ENCODE measurements around the gene CPNE4.

Gene CPNE4

DNA sequence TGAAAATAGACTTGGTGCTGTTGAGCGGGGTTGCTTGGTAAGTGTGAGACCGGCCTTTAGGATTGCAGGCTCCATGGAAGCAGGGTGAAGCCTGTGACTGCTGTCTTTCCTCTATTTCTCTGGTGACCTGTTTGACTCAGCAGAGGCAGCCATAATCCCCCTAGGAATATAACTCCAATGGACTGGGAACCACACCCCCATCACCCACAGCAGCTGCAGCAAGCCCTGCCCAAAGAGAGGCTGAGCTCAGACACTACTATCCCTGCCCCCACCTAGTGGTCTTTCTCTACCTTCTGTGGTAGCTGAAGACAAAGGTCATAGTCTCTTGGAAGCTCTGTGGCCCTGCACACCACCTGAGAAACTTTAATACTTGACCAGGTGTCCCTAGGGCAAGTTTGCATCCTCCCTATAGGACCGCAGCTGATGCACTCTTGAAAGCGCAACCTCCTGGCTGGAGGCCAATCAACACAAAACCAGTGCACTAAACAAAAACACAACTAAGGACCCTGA, 398.5 kb downstream of the CPNE4 start:
- in situ Hi-C loops (cut with MboI; ENCODE audit: low sequenced_read_pairs, unreplicated experiment), result no loop called here
- DNase-seq (ENCODE audit: low spot score), result no peak
- no peak for TF ChIP-seq CTCF (IDR thresholded peaks at IDR 0.05; ENCODE audit: borderline replicate concordance, control extremely low read depth, extremely low read depth, insufficient read depth, missing control alignments)

DNA sequence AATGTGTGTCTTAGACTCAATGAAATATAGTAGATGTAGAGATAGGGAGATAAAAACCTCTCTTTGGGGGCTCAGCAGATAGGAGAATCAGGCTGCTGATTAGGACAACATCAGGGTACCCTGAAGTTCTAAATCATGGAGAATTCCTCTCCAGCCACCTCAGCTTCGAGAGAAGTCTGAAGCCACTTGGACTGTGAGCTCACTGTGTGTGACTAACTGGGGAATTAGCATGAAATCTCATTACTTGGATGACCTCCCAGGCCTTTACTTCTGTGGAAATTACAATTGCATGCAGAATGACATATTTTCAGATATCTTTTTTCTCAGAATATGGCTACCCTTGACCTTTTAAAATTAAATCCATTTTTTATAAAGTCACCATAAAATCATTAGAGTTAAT, 404.0 kb downstream of the CPNE4 start:
- no peak for TF ChIP-seq CTCF (IDR thresholded peaks at IDR 0.05; ENCODE audit: borderline replicate concordance, control extremely low read depth, extremely low read depth, insufficient read depth, missing control alignments)
- DNase-seq (ENCODE audit: low spot score), result no peak
- in situ Hi-C loops (cut with MboI; ENCODE audit: low sequenced_read_pairs, unreplicated experiment), result no loop called here

GRCh38 chr3:131630097-131630496, 404.7 kb downstream of the CPNE4 start:
- peak; percentile 55 for DNase-seq (ENCODE audit: low spot score)
- in situ Hi-C loops (cut with MboI; ENCODE audit: low sequenced_read_pairs, unreplicated experiment), result no loop called here
- no peak for TF ChIP-seq CTCF (IDR thresholded peaks at IDR 0.05; ENCODE audit: borderline replicate concordance, control extremely low read depth, extremely low read depth, insufficient read depth, missing control alignments)

DNA sequence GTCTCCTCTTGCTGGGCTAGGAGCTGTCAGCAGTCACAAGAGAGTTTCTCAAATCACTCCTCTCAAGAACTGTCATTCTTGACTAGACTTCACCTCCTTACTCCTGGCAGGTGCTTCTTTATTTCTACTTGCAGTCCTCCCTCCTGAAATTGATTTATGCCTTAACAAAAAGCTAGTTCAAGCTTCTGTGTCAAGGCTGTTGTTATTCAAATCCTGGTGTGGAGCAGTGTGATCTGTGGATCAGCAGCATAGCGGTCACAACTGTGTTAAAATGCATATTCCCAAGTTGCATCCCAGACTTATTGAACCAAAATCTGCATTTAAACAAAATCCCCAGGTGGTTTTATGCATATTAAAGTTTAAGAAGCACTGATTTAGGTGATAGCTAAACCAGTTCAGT, 411.4 kb downstream of the CPNE4 start:
- in situ Hi-C loops (cut with MboI; ENCODE audit: low sequenced_read_pairs, unreplicated experiment), result no loop called here

DNA sequence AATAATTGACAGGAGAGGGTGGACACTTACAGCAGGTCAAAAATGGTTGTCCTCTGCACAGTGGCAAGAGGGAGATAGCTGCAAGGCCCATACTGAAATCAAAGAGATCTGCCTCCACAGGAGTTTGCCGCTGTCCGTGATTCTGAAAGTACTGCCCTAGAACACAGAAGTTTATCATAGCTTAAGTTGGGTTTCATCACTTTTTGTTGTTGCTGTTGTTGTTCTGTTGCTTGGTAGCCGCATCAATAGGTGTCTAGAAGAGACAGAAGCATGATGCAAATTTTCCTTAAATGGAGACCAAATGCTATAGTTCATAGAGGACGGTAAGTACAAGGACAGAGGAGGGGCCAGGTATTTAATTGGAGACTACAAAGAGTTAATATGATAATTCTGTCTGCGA, 412.1 kb downstream of the CPNE4 start:
- no peak for DNase-seq (ENCODE audit: low spot score)
- no peak for TF ChIP-seq CTCF (IDR thresholded peaks at IDR 0.05; ENCODE audit: borderline replicate concordance, control extremely low read depth, extremely low read depth, insufficient read depth, missing control alignments)
- in situ Hi-C loops (cut with MboI; ENCODE audit: low sequenced_read_pairs, unreplicated experiment), result no loop called here

More for the DNA sequence above, 411.4 kb downstream of the CPNE4 start:
- no peak for TF ChIP-seq CTCF (IDR thresholded peaks at IDR 0.05; ENCODE audit: borderline replicate concordance, control extremely low read depth, extremely low read depth, insufficient read depth, missing control alignments)
- DNase-seq (ENCODE audit: low spot score), result no peak

- in situ Hi-C loops (cut with MboI; ENCODE audit: low sequenced_read_pairs, unreplicated experiment), result no loop called here
- no peak for TF ChIP-seq CTCF (IDR thresholded peaks at IDR 0.05; ENCODE audit: borderline replicate concordance, control extremely low read depth, extremely low read depth, insufficient read depth, missing control alignments)
- DNase-seq (ENCODE audit: low spot score), result no peak
Measured at GRCh38 chr3:131620977-131621376, 413.8 kb downstream of the CPNE4 start.

- in situ Hi-C loops (cut with MboI; ENCODE audit: low sequenced_read_pairs, unreplicated experiment), result no loop called here
- no peak for DNase-seq (ENCODE audit: low spot score)
- no peak for TF ChIP-seq CTCF (IDR thresholded peaks at IDR 0.05; ENCODE audit: borderline replicate concordance, control extremely low read depth, extremely low read depth, insufficient read depth, missing control alignments)
Measured at GRCh38 chr3:131619821-131620220, 415.0 kb downstream of the CPNE4 start.

Measured in GM13976 (cell line).